HFF-Myc (cell line): Measurements from ENCODE around the gene HADHA.
"Not testable (repeated sequence)": the region's sequence is repeated elsewhere in the genome, so short reads cannot be mapped to it uniquely, and the experiment has no call there.

Source experiments
- DNase-seq: peaks from one replicate; pipeline ENCODE4 v3.0.0-alpha.2; 2011; ENCODE audit warnings: low read depth; ENCODE audit errors: extremely low read depth
- H3K4me3 ChIP-seq: replicated peaks from 2 replicates; pipeline ENCODE4 v1.5.1; 2011; ENCODE audit warnings: low read depth, mild to moderate bottlenecking, control low read depth, low read length
- CTCF ChIP-seq: IDR thresholded peaks from 2 replicates; pipeline ENCODE4 v1.5.1; 2012; ENCODE audit warnings: mild to moderate bottlenecking, low read depth, low read length, control low read depth; ENCODE audit errors: missing control alignments

The HADHA gene

GRCh38 chr2:26269571-26270158, 25.2 kb upstream of the HADHA start:
- H3K4me3 ChIP-seq = no peak overlapping the region
- TF ChIP-seq CTCF = no peak
- DNase-seq = no peak

GRCh38 chr2:26268670-26269385, 24.4 kb upstream of the HADHA start:
- DNase-seq = not testable (repeated sequence)

GRCh38 chr2:26268213-26268612, 23.8 kb upstream of the HADHA start:
- TF ChIP-seq CTCF = no peak
- DNase-seq = no peak
- no peak overlapping the region for H3K4me3 ChIP-seq

More at GRCh38 chr2:26268670-26269385, 24.4 kb upstream of the HADHA start:
- not testable (repeated sequence) for H3K4me3 ChIP-seq

- H3K4me3 ChIP-seq, DNase-seq: not testable (repeated sequence)
These were observed 14.4 kb upstream of the HADHA start for GRCh38 chr2:26258836-26259235.

- no peak for TF ChIP-seq CTCF
- no peak for DNase-seq
- no peak overlapping the region for H3K4me3 ChIP-seq
These were observed 11.4 kb upstream of the HADHA start for GRCh38 chr2:26255759-26256384.

- H3K4me3 ChIP-seq = no peak overlapping the region
- no peak for TF ChIP-seq CTCF
- no peak for DNase-seq
These were observed 7.5 kb upstream of the HADHA start for GRCh38 chr2:26251893-26252292.

GRCh38 chr2:26249625-26250024, 5.2 kb upstream of the HADHA start:
- no peak for TF ChIP-seq CTCF
- DNase-seq = no peak
- H3K4me3 ChIP-seq = no peak overlapping the region
